Caco-2 (cell line): ENCODE measurements around the gene ATP6V0D1. TPM values are rescaled to one million over a fixed set of nuclear protein-coding genes. Genes with fewer than 3 reads are reported as not detected.
A peak's percentile ranks its signal among the peaks of the same experiment; 100 is the strongest.

Source experiments
- BruUV-seq: library from RNA; stranded (reverse); fragments of 400-500 nt; replicated peaks from 2 replicates; lab custom pipeline; 2021; lab: Mats Ljungman, UMichigan
- CTCF ChIA-PET: fragments of 300-600 bp; sonication (Branson Sonifier 250); formaldehyde crosslinking; loops from one replicate; lab custom pipeline; 2022; ENCODE audit warnings: antibody characterized with exemption; lab: Charles Lee
- POLR2A ChIA-PET: fragments of 300-600 bp; sonication (Branson Sonifier 250); formaldehyde crosslinking; loops from one replicate; lab custom pipeline; 2022; ENCODE audit warnings: antibody characterized with exemption; lab: Charles Lee
- DNase-seq, 2 experiments: peaks; one replicate each; pipeline versions ENCODE4 v3.0.0 to v3.0.0-alpha.2; 2020 to 2022
- H3K27me3 ChIP-seq: replicated peaks from 2 replicates; pipeline ENCODE4 v1.6.0; 2011; ENCODE audit warnings: low read length; ENCODE audit not compliant: control insufficient read depth, insufficient read depth
- H3K36me3 ChIP-seq: 2 replicates; pipeline ENCODE4 v1.5.1; 2011; ENCODE audit warnings: low read length; ENCODE audit not compliant: control insufficient read depth, insufficient read depth
- H3K4me1 ChIP-seq: fragments of 250-450 bp; sonication (Bioruptor Pico); 2 replicates; pipeline ENCODE4 v1.5.1; 2020; ENCODE audit warnings: mild to moderate bottlenecking
- H3K4me3 ChIP-seq: 2 replicates; pipeline ENCODE4 v1.5.1; 2011; ENCODE audit warnings: low read depth, mild to moderate bottlenecking, control low read depth, low read length
- H3K9me3 ChIP-seq: fragments of 250-450 bp; sonication (Bioruptor Pico); 2 replicates; pipeline ENCODE4 v1.5.1; 2020; ENCODE audit warnings: mild to moderate bottlenecking, moderate library complexity
- H3K27ac Mint-ChIP-seq: one replicate; pipeline ENCODE4 v1.8.0; 2022; ENCODE audit warnings: mixed read lengths; ENCODE audit not compliant: unreplicated experiment
- H3K27me3 Mint-ChIP-seq: one replicate; pipeline ENCODE4 v1.8.0; 2022; ENCODE audit warnings: mixed read lengths; ENCODE audit not compliant: insufficient read depth, unreplicated experiment
- H3K36me3 Mint-ChIP-seq: one replicate; pipeline ENCODE4 v1.8.0; 2022; ENCODE audit warnings: mild to moderate bottlenecking, mixed read lengths; ENCODE audit not compliant: insufficient read depth, unreplicated experiment
- H3K4me1 Mint-ChIP-seq: one replicate; pipeline ENCODE4 v1.8.0; 2022; ENCODE audit warnings: low read depth, mixed read lengths; ENCODE audit not compliant: unreplicated experiment
- H3K4me3 Mint-ChIP-seq: one replicate; pipeline ENCODE4 v1.8.0; 2022; ENCODE audit warnings: mild to moderate bottlenecking, moderate library complexity, mixed read lengths; ENCODE audit not compliant: unreplicated experiment
- H3K9me3 Mint-ChIP-seq: one replicate; pipeline ENCODE4 v1.8.0; 2022; ENCODE audit warnings: mixed read lengths; ENCODE audit not compliant: unreplicated experiment
- CTCF ChIP-seq, 2 experiments: fragments of 200-600 bp in 1 of 2; IDR thresholded peaks; 1 replicate in 1 of 2; 2 replicates in 1 of 2; pipeline versions ENCODE4 v1.5.1 to v1.8.0; 2011 to 2022; ENCODE audit warnings: antibody characterized with exemption in 1 of 2, control low read depth in 1 of 2, inconsistent platforms in 1 of 2, low read depth in 1 of 2, low read length in 1 of 2, mild to moderate bottlenecking in 1 of 2, moderate library complexity in 1 of 2; ENCODE audit not compliant: insufficient read depth in 1 of 2, severe bottlenecking in 1 of 2, unreplicated experiment in 1 of 2
- intact Hi-C: fragments of 100-400 bp; cut with micrococcal nuclease; formaldehyde crosslinking; loops from one replicate; pipeline ENCODE4 v1.10.0; 2022; ENCODE audit not compliant: unreplicated experiment
- total RNA-seq: library from RNA; stranded (reverse); gene quantifications from 2 replicates; pipeline ENCODE4 v1.2.3, GENCODE V29; 2022

The ATP6V0D1 gene
- total RNA-seq, 1 experiment from 2014 or later = 110 TPM

GRCh38 chr16:67430977-67431774, 49.8 kb downstream of the ATP6V0D1 start, which contains the start of gene HSD11B2:
Gene HSD11B2 (plus strand): TSS chr16:67431121. CDS start chr16:67431249, 128 bp downstream.
- peak within 1 kb of the TSS; percentile 56 for H3K4me3 ChIP-seq
- no peak for TF ChIP-seq CTCF (IDR thresholded peaks at IDR 0.05; ENCODE audit: insufficient read depth in 1 of 2, low read depth in 1 of 2, low read length in 1 of 2, severe bottlenecking in 1 of 2, unreplicated experiment in 1 of 2)
- CTCF ChIA-PET = interaction anchor here (0.6 to 1.5 kb wide), 16 partner anchors 12 to 1471 kb away, joined by 3 to 15 read pairs (median 6); partner anchors contain the start of genes ATP6V0D1 and FHOD1
- DNase-seq = peak; percentile 82 to 88
- Mint-ChIP-seq H3K27me3 (no peaks in the 10 kb centered on the region), H3K4me3 (peak within 1 kb of the TSS; percentile 91), H3K9me3 (no peaks in the 10 kb centered on the region), H3K4me1 (peaks cover 14% of the 10 kb centered on the region), H3K36me3 (peaks cover 11% of the 10 kb centered on the region), H3K27ac (peak within 1 kb of the TSS; percentile 89)
- no peaks in the 10 kb centered on the region for H3K36me3 ChIP-seq
- intact Hi-C loops = loop anchor here (1.0 to 5.0 kb wide), 2 partner anchors 27 to 51 kb away; partner anchors contain the start of genes AGRP and ATP6V0D1
- peaks cover 19% of the 10 kb centered on the region for H3K4me1 ChIP-seq
- TSS peak; percentile 43 for BruUV-seq
- H3K9me3 ChIP-seq = no peaks in the 10 kb centered on the region
- H3K27me3 ChIP-seq = no peaks in the 10 kb centered on the region
- POLR2A ChIA-PET = interaction anchor here (0.5 to 1.2 kb wide), 19 partner anchors 11 to 895 kb away, joined by 3 to 14 read pairs (median 4); partner anchors contain the start of gene ATP6V0D1

GRCh38 chr16:67430504-67430976, 50.4 kb downstream of the ATP6V0D1 start:
- Histone ChIP-seq H3K4me3 (peak overlapping the region; percentile 56), H3K4me1 (peaks cover 19% of the 10 kb centered on the region), H3K9me3 (no peaks in the 10 kb centered on the region), H3K36me3 (no peaks in the 10 kb centered on the region), H3K27me3 (no peaks in the 10 kb centered on the region)
- TSS peak; percentile 52 for BruUV-seq
- Mint-ChIP-seq H3K9me3 (no peaks in the 10 kb centered on the region), H3K4me1 (peaks cover 14% of the 10 kb centered on the region), H3K4me3 (peak overlapping the region; percentile 91), H3K27me3 (no peaks in the 10 kb centered on the region), H3K36me3 (peaks cover 11% of the 10 kb centered on the region), H3K27ac (peak overlapping the region; percentile 89)
- intact Hi-C loops = loop anchor here (5.0 kb wide), 1 partner anchor 52 kb away; the partner anchor contains the start of genes AGRP and ATP6V0D1
- ChIA-PET POLR2A (interaction anchor here (0.6 to 1.2 kb wide), 9 partner anchors 12 to 184 kb away, joined by 3 to 12 read pairs (median 5); partner anchors contain the start of gene ATP6V0D1), CTCF (interaction anchor here (0.6 to 1.5 kb wide), 15 partner anchors 11 to 1470 kb away, joined by 3 to 15 read pairs (median 6); partner anchors contain the start of genes ATP6V0D1 and FHOD1)
- DNase-seq = peak; percentile 79 to 82
- TF ChIP-seq CTCF (IDR thresholded peaks at IDR 0.05; ENCODE audit: insufficient read depth in 1 of 2, low read depth in 1 of 2, low read length in 1 of 2, severe bottlenecking in 1 of 2, unreplicated experiment in 1 of 2) = no peak
